H1 (cell line): Measurements from ENCODE around the gene TPD52L2. TPM values are rescaled to one million over a fixed set of nuclear protein-coding genes. Genes with fewer than 3 reads are reported as not detected.

ENCODE experiments used
- CTCF ChIA-PET: fragments of 300-600 bp; sonication (Branson Sonifier 250); formaldehyde crosslinking; loops from one replicate; lab custom pipeline; 2021; ENCODE audit not compliant: partially characterized antibody; lab: Charles Lee
- POLR2A ChIA-PET: fragments of 300-600 bp; sonication (Branson Sonifier 250); formaldehyde crosslinking; loops from one replicate; lab custom pipeline; 2021; ENCODE audit warnings: inconsistent platforms; ENCODE audit not compliant: partially characterized antibody; lab: Charles Lee
- DNase-seq, 2 experiments: peaks; one replicate each; pipeline versions ENCODE4 v3.0.0 to v3.0.0-alpha.2; 2010 to 2022; ENCODE audit warnings: low spot score in 2 of 2, low read depth in 1 of 2, mixed read lengths in 1 of 2
- FAIRE-seq: peaks from 2 replicates; lab custom pipeline; 2011; peaks lifted over from hg19 to GRCh38; lab: Jason Lieb, UNC
- H2AFZ ChIP-seq: 2 replicates; pipeline ENCODE4 v1.8.1; 2012; ENCODE audit warnings: low read length, inconsistent platforms
- H2AK5ac ChIP-seq: 2 replicates; pipeline ENCODE4 v1.6.1; 2013; ENCODE audit warnings: low read depth, low read length
- H2BK120ac ChIP-seq: replicated peaks from 2 replicates; pipeline ENCODE3; 2013; ENCODE audit warnings: low read depth, low read length, inconsistent platforms
- H2BK12ac ChIP-seq: 2 replicates; pipeline ENCODE4 v1.6.1; 2013; ENCODE audit warnings: low read depth, low read length
- H2BK15ac ChIP-seq: 2 replicates; pipeline ENCODE4 v1.6.1; 2013; ENCODE audit warnings: low read length
- H2BK20ac ChIP-seq: 2 replicates; pipeline ENCODE4 v1.6.1; 2013; ENCODE audit warnings: low read length
- H2BK5ac ChIP-seq: 2 replicates; pipeline ENCODE4 v1.6.1; 2013; ENCODE audit warnings: low read depth, low read length
- H3K14ac ChIP-seq: 2 replicates; pipeline ENCODE4 v1.6.1; 2013; ENCODE audit warnings: inconsistent platforms; ENCODE audit not compliant: insufficient read length
- H3K18ac ChIP-seq: 2 replicates; pipeline ENCODE4 v1.6.1; 2013; ENCODE audit warnings: low read length; ENCODE audit errors: extremely low read depth
- H3K23ac ChIP-seq: 2 replicates; pipeline ENCODE4 v1.6.1; 2013; ENCODE audit warnings: inconsistent platforms; ENCODE audit not compliant: insufficient read length
- H3K23me2 ChIP-seq: 2 replicates; pipeline ENCODE4 v1.6.1; 2013; ENCODE audit warnings: low read depth, low read length
- H3K27ac ChIP-seq: 2 replicates; pipeline ENCODE4 v1.6.1; 2011; ENCODE audit warnings: low read depth, low read length, inconsistent platforms
- H3K27me3 ChIP-seq, 4 experiments: replicated peaks in 1 of 4; 1 replicate in 1 of 4; 2 replicates in 3 of 4; pipeline versions ENCODE4 v1.6.1 to v1.8.1; 2011 to 2013; ENCODE audit warnings: low read length in 3 of 4, mild to moderate bottlenecking in 3 of 4, inconsistent platforms in 2 of 4, mixed read lengths in 2 of 4, moderate library complexity in 1 of 4; ENCODE audit not compliant: control insufficient read depth in 3 of 4, insufficient read depth in 3 of 4; ENCODE audit errors: extremely low read depth in 1 of 4
- H3K36me3 ChIP-seq, 4 experiments: 2 replicates each; pipeline versions ENCODE4 v1.6.1 to v1.8.1; 2011 to 2013; ENCODE audit warnings: mild to moderate bottlenecking in 4 of 4, low read length in 3 of 4, moderate library complexity in 2 of 4, control low read depth in 1 of 4, inconsistent platforms in 1 of 4; ENCODE audit not compliant: insufficient read depth in 4 of 4, control insufficient read depth in 2 of 4
- H3K4ac ChIP-seq: replicated peaks from 2 replicates; pipeline ENCODE3; 2013; ENCODE audit warnings: low read length, low read depth, mixed read lengths, inconsistent platforms; ENCODE audit not compliant: insufficient read length
- H3K4me1 ChIP-seq, 4 experiments: replicated peaks in 1 of 4; 1 replicate in 1 of 4; 2 replicates in 3 of 4; pipeline versions ENCODE4 v1.6.1 to v1.8.1; 2011 to 2013; ENCODE audit warnings: low read length in 3 of 4, inconsistent platforms in 2 of 4, mixed read lengths in 1 of 4; ENCODE audit not compliant: insufficient read depth in 4 of 4, control insufficient read depth in 3 of 4
- H3K4me2 ChIP-seq, 2 experiments: 2 replicates each; pipeline versions ENCODE4 v1.6.1 to v1.8.1; 2011 to 2013; ENCODE audit warnings: low read depth in 2 of 2, low read length in 2 of 2, control low read depth in 1 of 2, inconsistent platforms in 1 of 2, mild to moderate bottlenecking in 1 of 2; ENCODE audit not compliant: insufficient read depth in 1 of 2
- H3K4me3 ChIP-seq, 4 experiments: fragments of 200-600, 300-600 bp in 1 of 4; sonication (generic), shearing (Covaris generic), sonication (Bioruptor Twin) in 1 of 4; 2 replicates each; pipeline versions ENCODE4 v1.5.1 to v1.8.1; 2011 to 2016; ENCODE audit warnings: low read length in 4 of 4, low read depth in 3 of 4, control low read depth in 2 of 4, inconsistent platforms in 2 of 4, mild to moderate bottlenecking in 2 of 4, mixed read lengths in 1 of 4, moderate library complexity in 1 of 4; ENCODE audit not compliant: insufficient read depth in 2 of 4; ENCODE audit errors: extremely low read depth in 1 of 4
- H3K56ac ChIP-seq: replicated peaks from 2 replicates; pipeline ENCODE3; 2013; ENCODE audit warnings: low read depth, mild to moderate bottlenecking, mixed read lengths, low read length, inconsistent platforms; ENCODE audit not compliant: insufficient read length
- H3K79me1 ChIP-seq: 2 replicates; pipeline ENCODE4 v1.6.1; 2013; ENCODE audit warnings: low read depth, low read length, control low read depth
- H3K79me2 ChIP-seq, 2 experiments: 2 replicates each; pipeline versions ENCODE4 v1.6.1 to v1.8.1; 2012 to 2013; ENCODE audit warnings: low read length in 2 of 2, mild to moderate bottlenecking in 2 of 2, inconsistent platforms in 1 of 2; ENCODE audit not compliant: insufficient read depth in 2 of 2, control insufficient read depth in 1 of 2
- H3K9ac ChIP-seq, 4 experiments: replicated peaks in 1 of 4; 1 replicate in 1 of 4; 2 replicates in 3 of 4; pipeline versions ENCODE4 v1.6.1 to v1.8.1; 2011 to 2013; ENCODE audit warnings: low read depth in 3 of 4, low read length in 3 of 4, control low read depth in 2 of 4, mild to moderate bottlenecking in 2 of 4, moderate library complexity in 2 of 4, inconsistent platforms in 1 of 4; ENCODE audit errors: extremely low read depth in 1 of 4
- H3K9me3 ChIP-seq, 2 experiments: 2 replicates each; pipeline versions ENCODE4 v1.6.1 to v1.8.1; 2012 to 2013; ENCODE audit warnings: mild to moderate bottlenecking in 2 of 2, moderate library complexity in 2 of 2, control low read depth in 1 of 2, inconsistent platforms in 1 of 2, low read depth in 1 of 2, low read length in 1 of 2, mixed read lengths in 1 of 2; ENCODE audit not compliant: insufficient read depth in 2 of 2
- H4K20me1 ChIP-seq, 2 experiments: replicated peaks in 1 of 2; 2 replicates each; pipeline versions ENCODE3 to v1.8.1; 2011 to 2013; ENCODE audit warnings: inconsistent platforms in 2 of 2, low read length in 2 of 2, mild to moderate bottlenecking in 1 of 2; ENCODE audit not compliant: insufficient read depth in 2 of 2, control insufficient read depth in 1 of 2
- H4K5ac ChIP-seq: 2 replicates; pipeline ENCODE4 v1.6.1; 2013; ENCODE audit warnings: low read length, low read depth, mixed read lengths, inconsistent platforms; ENCODE audit not compliant: insufficient read length
- H4K8ac ChIP-seq: 2 replicates; pipeline ENCODE4 v1.8.0; 2013; ENCODE audit warnings: mild to moderate bottlenecking, moderate library complexity, low read length, inconsistent platforms; ENCODE audit not compliant: insufficient read depth; ENCODE audit errors: extremely low read depth
- H4K91ac ChIP-seq: replicated peaks from 2 replicates; pipeline ENCODE3; 2013; ENCODE audit warnings: low read length, mixed read lengths, inconsistent platforms; ENCODE audit not compliant: insufficient read length
- ASH2L ChIP-seq: fragments of 200-600, 300-600 bp; sonication (generic); IDR thresholded peaks from one replicate; pipeline ENCODE4 v1.7.1; 2017; ENCODE audit warnings: low read length
- CBX8 ChIP-seq: fragments of 300-800, 300-1000 bp; sonication (generic); IDR thresholded peaks from 2 replicates; pipeline ENCODE4 v1.7.1; 2016; ENCODE audit warnings: low read depth, low read length, borderline replicate concordance
- CHD2 ChIP-seq: IDR thresholded peaks from 2 replicates; pipeline ENCODE4 v1.6.1; 2012; ENCODE audit warnings: low read length, improper control_type of control experiment
- CTCF ChIP-seq, 3 experiments: IDR thresholded peaks; 1 replicate in 2 of 3; 2 replicates in 1 of 3; pipeline versions ENCODE4 v1.5.1 to v1.6.1; 2011; ENCODE audit warnings: low read length in 3 of 3, mild to moderate bottlenecking in 3 of 3, inconsistent platforms in 2 of 3, low read depth in 1 of 3, moderate library complexity in 1 of 3; ENCODE audit not compliant: insufficient read depth in 1 of 3; ENCODE audit errors: control extremely low read depth in 1 of 3
- FOSL1 ChIP-seq: IDR thresholded peaks from 2 replicates; pipeline ENCODE4 v1.6.1; 2011; ENCODE audit warnings: mild to moderate bottlenecking, low read depth, low read length, moderate library complexity; ENCODE audit not compliant: insufficient read depth
- POU5F1 ChIP-seq: IDR thresholded peaks from 2 replicates; pipeline ENCODE4 v1.6.1; 2011; ENCODE audit warnings: low read depth, mild to moderate bottlenecking, low read length, moderate library complexity
- RFX5 ChIP-seq: IDR thresholded peaks from 2 replicates; pipeline ENCODE4 v1.6.1; 2011; ENCODE audit warnings: low read depth, low read length, improper control_type of control experiment, borderline replicate concordance
- SRF ChIP-seq: IDR thresholded peaks from 2 replicates; pipeline ENCODE4 v1.6.1; 2011; ENCODE audit warnings: mild to moderate bottlenecking, low read depth, low read length, moderate library complexity
- TEAD4 ChIP-seq: IDR thresholded peaks from 2 replicates; pipeline ENCODE4 v1.6.1; 2012; ENCODE audit warnings: low read depth, low read length, inconsistent platforms, mixed read lengths
- USF2 ChIP-seq: IDR thresholded peaks from 2 replicates; pipeline ENCODE4 v1.6.1; 2011; ENCODE audit warnings: low read length, improper control_type of control experiment
- WGBS, 2 experiments: shearing (Covaris generic) in 1 of 2; methylation state at CpG; one replicate each; pipeline versions ENCODE4 v1.1.6 to v1.1.7; 2013 to 2015; ENCODE audit warnings: low lambda C conversion rate in 2 of 2, mixed read lengths in 2 of 2, inconsistent platforms in 1 of 2, low coverage in 1 of 2, missing lambda C conversion rate in 1 of 2; ENCODE audit not compliant: insufficient replicate concordance in 2 of 2, insufficient coverage in 1 of 2, insufficient read length in 1 of 2; ENCODE audit errors: extremely low coverage in 1 of 2, missing lambda C conversion rate in 1 of 2; 5-methylcytosine and 5-hydroxymethylcytosine counted together
- polyA plus RNA-seq, 7 experiments: library from polyadenylated mRNA; depleted of rRNA in 3 of 7; stranded (reverse) in 5 of 7; unstranded in 2 of 7; fragments of >200 nt in 5 of 7; fragments of 200-250 nt in 2 of 7; gene quantifications; 1 replicate in 5 of 7; 2 replicates in 1 of 7; 4 replicates in 1 of 7; pipeline versions ENCODE4 v1.2.1 to v1.2.3, GENCODE V29; 2011 to 2013; ENCODE audit warnings: missing spikeins in 2 of 7, mixed read lengths in 2 of 7
- total RNA-seq: library from RNA; stranded (reverse); fragmentation: NEBNext Ultra II Directional; extraction: Animal tissue kit (Norgen Biotek cat#: 25700); gene quantifications from 2 replicates; pipeline ENCODE4 v1.2.1, GENCODE V29; 2021

TPD52L2 gene
- total and polyA plus RNA-seq, 2 of the 8 experiments (the other 6 are each of a cell fraction or from before 2014, with no cell fraction given): 77.1 to 80.2 TPM

GRCh38 chr20:63876489-63877036 is 11.5 kb downstream of the TPD52L2 start:
- Histone ChIP-seq H2AK5ac (no peak overlapping the region), H2BK15ac (no peak overlapping the region), H3K36me3 (peaks cover 17 to 50% (median 38%) of the 10 kb centered on the region in 4 experiments; a peak in 7 of 8 replicates), H3K9me3 (no peaks in the 10 kb centered on the region), H4K5ac (no peak overlapping the region), H3K79me2 (peaks cover 0 to 33% of the 10 kb centered on the region in 2 experiments; a peak in 1 of 4 replicates), H3K56ac (no peak overlapping the region), H3K79me1 (peaks cover 6% of the 10 kb centered on the region; the same call in 1 of the 2 replicates), H3K9ac (no peak overlapping the region; a peak in 1 of 7 replicates), H3K27me3 (no peaks in the 10 kb centered on the region), H4K8ac (no peak overlapping the region), H4K20me1 (peaks cover 4 to 28% of the 10 kb centered on the region in 2 experiments), H3K18ac (no peak overlapping the region), H2BK12ac (no peak overlapping the region), H3K23ac (no peak overlapping the region), H3K4me1 (no peaks in the 10 kb centered on the region), H3K23me2 (no peaks in the 10 kb centered on the region), H2BK20ac (no peak overlapping the region), H3K4me2 (no peak overlapping the region), H2BK5ac (no peak overlapping the region), H3K4me3 (no peak overlapping the region), H2BK120ac (no peak overlapping the region), H3K4ac (no peak overlapping the region), H3K27ac (no peak overlapping the region), H2AFZ (no peak overlapping the region), H4K91ac (no peak overlapping the region), H3K14ac (no peak overlapping the region)
- no peak for FAIRE-seq
- 94% methylated on average over 19 of the region's 19 CpGs; no CpG with 5 or more reads in 1 of the 2 experiments for WGBS, 2 experiments
- ChIA-PET POLR2A (interaction anchor here (2.4 to 4.3 kb wide), 3 partner anchors 10 to 17 kb away, joined by 7 to 26 read pairs (median 8); partner anchors contain the start of gene TPD52L2), CTCF (interaction anchor here (1.1 to 4.3 kb wide), 4 partner anchors 8 to 101 kb away, joined by 4 to 12 read pairs (median 7); no protein-coding TSS in a partner anchor)
- no peak for DNase-seq
- TF ChIP-seq USF2: no peak
- TF ChIP-seq SRF: no peak
- no peak for TF ChIP-seq CHD2
- TF ChIP-seq ASH2L: no peak
- TF ChIP-seq CBX8: no peak
- no peak for TF ChIP-seq RFX5
- no peak for TF ChIP-seq CTCF (IDR thresholded peaks at IDR 0.05; ENCODE audit: control extremely low read depth in 1 of 3, insufficient read depth in 1 of 3, low read depth in 1 of 3, low read length in 3 of 3)
- TF ChIP-seq FOSL1: no peak
- no peak for TF ChIP-seq POU5F1
- TF ChIP-seq TEAD4: no peak
